Measurements from ENCODE around the gene ADGRL1. TPM values are rescaled to one million over a fixed set of nuclear protein-coding genes. Genes with fewer than 3 reads are reported as not detected.

ADGRL1 gene
- total and polyA plus RNA-seq, 9 of the 15 experiments (the other 6 are each of a cell fraction or from before 2014, with no cell fraction given): 0.14 to 37.0 (median 8.6) TPM

- no peak for TF ChIP-seq NR4A1 (CRISPR knock-in tag; IDR thresholded peaks at IDR 0.05)
- no peak for TF ChIP-seq NR4A1 (tag; IDR thresholded peaks at IDR 0.05)
- no peak for TF ChIP-seq ZNF3 (CRISPR knock-in tag; IDR thresholded peaks at IDR 0.05)
- no peak for TF ChIP-seq SIX5 (IDR thresholded peaks at IDR 0.05; ENCODE audit: borderline replicate concordance in 1 of 2, insufficient read depth in 1 of 2, low read depth in 1 of 2, low read length in 2 of 2)
- TF ChIP-seq CBX1 (IDR thresholded peaks at IDR 0.05; ENCODE audit: low read depth): peak; percentile 23; the same call in 1 of the 2 replicates
- TF ChIP-seq E2F5 (CRISPR knock-in tag; IDR thresholded peaks at IDR 0.05): no peak
- no peak for TF ChIP-seq MAFF (IDR thresholded peaks at IDR 0.05; ENCODE audit: low read length)
- TF ChIP-seq HMGN3 (IDR thresholded peaks at IDR 0.05; ENCODE audit: borderline replicate concordance, extremely low read depth, insufficient read length, low read depth, low read length): no peak
- peak; percentile 38 for TF ChIP-seq ZFP36 (IDR thresholded peaks at IDR 0.05; ENCODE audit: low read depth, low read length, partially characterized antibody)
- no peak for TF ChIP-seq SP2 (IDR thresholded peaks at IDR 0.05; ENCODE audit: extremely low read depth, low read depth, low read length, poor library complexity, severe bottlenecking)
- no peak for TF ChIP-seq SRF (CRISPR knock-in tag; IDR thresholded peaks at IDR 0.05)
- TF ChIP-seq RHOXF2B (CRISPR knock-in tag; conservative IDR thresholded peaks at IDR 0.05): no peak
- TF ChIP-seq L3MBTL2 (IDR thresholded peaks at IDR 0.05): peak; percentile 57
- TF ChIP-seq MYNN (IDR thresholded peaks at IDR 0.05): no peak
- TF ChIP-seq MYNN (CRISPR knock-in tag; IDR thresholded peaks at IDR 0.05): no peak
- TF ChIP-seq BCOR (IDR thresholded peaks at IDR 0.05): peak; percentile 88
- peak; percentile 77 for TF ChIP-seq CEBPB (tag; IDR thresholded peaks at IDR 0.05)
- no peak for TF ChIP-seq OTX1 (CRISPR knock-in tag; IDR thresholded peaks at IDR 0.05)
- TF ChIP-seq STAG1 (CRISPR knock-in tag; IDR thresholded peaks at IDR 0.05; ENCODE audit: borderline replicate concordance): no peak
- TF ChIP-seq SMAD4 (CRISPR knock-in tag; conservative IDR thresholded peaks at IDR 0.05): peak; percentile 49; the same call in 1 of the 2 replicates
- TF ChIP-seq, protein P1, sequence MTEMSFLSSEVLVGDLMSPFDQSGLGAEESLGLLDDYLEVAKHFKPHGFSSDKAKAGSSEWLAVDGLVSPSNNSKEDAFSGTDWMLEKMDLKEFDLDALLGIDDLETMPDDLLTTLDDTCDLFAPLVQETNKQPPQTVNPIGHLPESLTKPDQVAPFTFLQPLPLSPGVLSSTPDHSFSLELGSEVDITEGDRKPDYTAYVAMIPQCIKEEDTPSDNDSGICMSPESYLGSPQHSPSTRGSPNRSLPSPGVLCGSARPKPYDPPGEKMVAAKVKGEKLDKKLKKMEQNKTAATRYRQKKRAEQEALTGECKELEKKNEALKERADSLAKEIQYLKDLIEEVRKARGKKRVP (CRISPR knock-in tag; IDR thresholded peaks at IDR 0.05): 0 out of 2 replicates have a peak, but pooled peaks have one; percentile 46
- no peak for TF ChIP-seq THRB (CRISPR knock-in tag; conservative IDR thresholded peaks at IDR 0.05)
These were observed 59.2 kb downstream of the ADGRL1 start (continued) for GRCh38 chr19:14146789-14147216.
